Karpas-422 (cell line): ENCODE data around the gene SRBD1. TPM values are rescaled to one million over a fixed set of nuclear protein-coding genes. Genes with fewer than 3 reads are reported as not detected.

Experiments used
- DNase-seq: peaks from one replicate; pipeline ENCODE4 v3.0.0-alpha.2; 2015
- H2AFZ ChIP-seq: fragments of 200-600 bp; sonication (generic); 2 replicates; pipeline ENCODE4 v1.6.1; 2014; ENCODE audit warnings: antibody characterized with exemption, low read length, mixed read lengths
- H3K27ac ChIP-seq: fragments of 200-600 bp; sonication (generic); 2 replicates; pipeline ENCODE4 v1.5.1; 2014; ENCODE audit warnings: mild to moderate bottlenecking, low read length, moderate library complexity
- H3K27me3 ChIP-seq: fragments of 200-600 bp; sonication (generic); 2 replicates; pipeline ENCODE4 v1.6.1; 2014; ENCODE audit warnings: low read length, mixed read lengths
- H3K36me3 ChIP-seq: fragments of 200-600 bp; sonication (generic); 2 replicates; pipeline ENCODE4 v1.6.1; 2014; ENCODE audit warnings: low read length, mixed read lengths; ENCODE audit not compliant: insufficient read depth
- H3K4me1 ChIP-seq: fragments of 200-600 bp; sonication (generic); 2 replicates; pipeline ENCODE4 v1.6.1; 2014; ENCODE audit warnings: mild to moderate bottlenecking, low read length, mixed read lengths
- H3K4me2 ChIP-seq: fragments of 200-600 bp; sonication (generic); 2 replicates; pipeline ENCODE4 v1.6.1; 2014; ENCODE audit warnings: low read length, low read depth, mild to moderate bottlenecking; ENCODE audit not compliant: poor library complexity, severe bottlenecking
- H3K4me3 ChIP-seq: fragments of 200-600 bp; sonication (generic); 2 replicates; pipeline ENCODE4 v1.5.1; 2014; ENCODE audit warnings: mild to moderate bottlenecking, antibody characterized with exemption, low read length, mixed read lengths
- H3K79me2 ChIP-seq: fragments of 200-600 bp; sonication (generic); 2 replicates; pipeline ENCODE4 v1.6.1; 2014; ENCODE audit warnings: mild to moderate bottlenecking, low read length, mixed read lengths
- H3K9ac ChIP-seq: fragments of 200-600 bp; sonication (generic); 2 replicates; pipeline ENCODE4 v1.6.0; 2014; ENCODE audit warnings: low read length
- H3K9me2 ChIP-seq: fragments of 200-600 bp; sonication (generic), shearing (Covaris generic); replicated peaks from 2 replicates; pipeline ENCODE4 v1.6.0; 2014; ENCODE audit warnings: mild to moderate bottlenecking, low read length, moderate library complexity; ENCODE audit not compliant: insufficient read depth
- H3K9me3 ChIP-seq: fragments of 300-700, 200-600 bp; sonication (generic); 2 replicates; pipeline ENCODE4 v1.6.1; 2014; ENCODE audit warnings: low read length, mixed read lengths
- H4K20me1 ChIP-seq: fragments of 200-600 bp; sonication (generic); 2 replicates; pipeline ENCODE4 v1.6.1; 2014; ENCODE audit warnings: mild to moderate bottlenecking, antibody characterized with exemption, low read length, low read depth; ENCODE audit not compliant: insufficient read depth
- total RNA-seq: library from RNA; depleted of rRNA; stranded (reverse); fragments of >200 nt; shearing (Covaris generic); gene quantifications from 2 replicates; pipeline ENCODE4 v1.2.3, GENCODE V29; 2014; ENCODE audit warnings: low replicate concordance

SRBD1 gene
- total RNA-seq, 1 experiment from 2014 or later: 29.7 TPM

GRCh38 chr2:45506756-45507155 is 104.3 kb downstream of the SRBD1 start:
- Histone ChIP-seq H3K27ac (no peak overlapping the region), H3K9me2 (no peaks in the 10 kb centered on the region), H4K20me1 (no peaks in the 10 kb centered on the region), H3K36me3 (no peaks in the 10 kb centered on the region), H3K4me1 (no peaks in the 10 kb centered on the region), H3K27me3 (no peaks in the 10 kb centered on the region), H3K9ac (no peak overlapping the region), H3K9me3 (no peaks in the 10 kb centered on the region), H3K4me2 (no peak overlapping the region), H3K4me3 (no peak overlapping the region), H3K79me2 (no peaks in the 10 kb centered on the region), H2AFZ (no peak overlapping the region)
- no peak for DNase-seq

DNA sequence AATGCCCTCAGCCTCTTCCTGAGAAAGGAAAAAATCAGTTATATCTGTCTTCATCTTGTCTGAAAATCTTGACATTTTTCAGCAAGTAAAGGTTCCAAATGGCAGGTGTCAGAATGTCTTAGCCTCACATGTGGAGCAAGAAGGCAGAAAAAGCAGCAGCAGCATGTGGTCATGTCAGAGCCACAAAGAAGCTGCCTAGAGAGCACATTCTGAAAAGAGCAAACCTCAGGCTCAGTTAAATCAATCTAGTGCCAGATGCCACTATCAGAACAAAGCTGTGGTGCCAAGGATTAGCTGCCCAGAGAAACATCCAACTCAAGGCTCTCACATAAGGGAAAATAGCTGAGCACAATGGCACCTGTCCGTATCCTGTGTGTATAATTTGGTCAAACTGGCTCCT is 105.9 kb downstream of the SRBD1 start:
- no peak overlapping the region for H2AFZ ChIP-seq
- no peaks in the 10 kb centered on the region for H3K79me2 ChIP-seq
- no peak overlapping the region for H3K27ac ChIP-seq
- no peaks in the 10 kb centered on the region for H3K9me2 ChIP-seq
- no peak overlapping the region for H3K4me3 ChIP-seq
- no peaks in the 10 kb centered on the region for H3K9me3 ChIP-seq
- no peak overlapping the region for H3K4me2 ChIP-seq
- H3K4me1 ChIP-seq: peaks cover 3% of the 10 kb centered on the region
- DNase-seq: no peak
- no peaks in the 10 kb centered on the region for H3K27me3 ChIP-seq
- H4K20me1 ChIP-seq: no peaks in the 10 kb centered on the region
- H3K36me3 ChIP-seq: no peaks in the 10 kb centered on the region
- H3K9ac ChIP-seq: no peak overlapping the region

DNA sequence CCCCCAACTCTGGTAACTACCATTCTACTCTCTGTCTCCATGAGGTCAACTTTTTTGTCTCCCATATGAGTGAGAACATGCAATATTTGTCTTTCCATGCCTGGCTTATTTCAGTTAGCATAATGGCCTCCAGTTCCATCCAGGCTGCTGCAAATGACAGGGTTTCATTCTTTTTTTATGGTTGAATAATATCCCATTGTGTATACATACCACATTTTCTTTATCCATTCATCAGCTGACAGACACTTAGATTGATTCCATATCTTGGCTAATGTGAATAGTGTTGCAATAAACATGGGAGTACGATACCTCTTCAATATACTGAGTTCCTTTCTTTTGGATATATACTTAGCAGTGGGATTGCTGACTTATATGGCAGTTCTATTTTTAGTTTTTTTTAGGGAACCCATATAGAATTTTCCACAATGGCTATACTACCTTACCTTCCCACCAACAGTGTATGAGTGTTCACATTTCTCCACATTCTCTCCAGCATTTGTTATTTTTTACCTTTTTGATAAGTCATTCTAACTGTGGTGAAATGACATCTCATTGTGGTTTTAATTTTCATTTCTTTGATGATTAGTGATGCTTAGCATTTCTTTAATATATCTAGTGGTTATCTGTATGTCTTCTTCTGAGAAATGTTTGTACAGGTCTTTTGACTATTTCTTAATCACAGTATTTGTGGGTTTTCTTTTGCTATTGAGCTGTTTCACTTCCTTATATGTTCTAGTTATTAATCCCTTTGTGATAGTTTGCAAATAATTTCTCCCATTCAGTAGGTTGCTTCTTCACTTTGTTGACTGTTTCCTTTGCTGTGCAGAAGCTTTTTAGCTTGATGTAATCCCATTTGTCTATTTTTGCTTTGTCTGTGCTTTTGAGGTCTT is 112.2 kb downstream of the SRBD1 start:
- peaks cover 42% of the 10 kb centered on the region for H3K4me1 ChIP-seq
- peak; percentile 64 for DNase-seq
- H3K9ac ChIP-seq: no peak overlapping the region

DNA sequence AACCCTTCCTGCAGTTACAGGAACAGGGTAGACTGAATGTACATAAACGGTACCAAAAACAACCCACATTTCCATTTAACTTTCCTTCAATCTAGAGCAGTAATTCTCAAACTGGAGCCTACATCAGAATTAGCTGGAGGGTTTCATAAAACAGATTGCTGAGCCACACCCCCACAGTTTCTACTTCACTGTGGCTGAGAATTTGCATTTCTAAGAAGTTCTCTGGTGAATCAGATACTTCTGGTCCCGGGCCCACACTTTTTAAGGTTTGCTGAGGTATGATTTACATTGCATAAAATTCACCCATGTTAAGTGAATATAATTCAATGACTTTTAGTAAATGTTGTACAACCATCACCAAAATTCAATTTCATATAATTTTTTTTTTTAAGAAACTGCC is 113.7 kb downstream of the SRBD1 start:
- H4K20me1 ChIP-seq: no peaks in the 10 kb centered on the region
- H3K79me2 ChIP-seq: no peaks in the 10 kb centered on the region
- no peak overlapping the region for H2AFZ ChIP-seq
- H3K9ac ChIP-seq: no peak overlapping the region
- H3K9me2 ChIP-seq: no peaks in the 10 kb centered on the region
- peak overlapping the region; percentile 2 for H3K4me2 ChIP-seq
- H3K27ac ChIP-seq: peak overlapping the region; percentile 27; the same call in 1 of the 2 replicates
- no peak overlapping the region for H3K4me3 ChIP-seq
- peaks cover 53% of the 10 kb centered on the region for H3K4me1 ChIP-seq
- H3K36me3 ChIP-seq: no peaks in the 10 kb centered on the region
- no peaks in the 10 kb centered on the region for H3K9me3 ChIP-seq
- peak; percentile 63 for DNase-seq
- H3K27me3 ChIP-seq: no peaks in the 10 kb centered on the region

More for the DNA sequence above, 112.2 kb downstream of the SRBD1 start:
- Histone ChIP-seq H2AFZ (no peak overlapping the region), H3K36me3 (no peaks in the 10 kb centered on the region), H3K4me3 (0 out of 2 replicates have a peak overlapping the region, but pooled peaks have one; percentile 5), H3K79me2 (no peaks in the 10 kb centered on the region), H3K4me2 (peak overlapping the region; percentile 54), H3K9me3 (no peaks in the 10 kb centered on the region), H4K20me1 (no peaks in the 10 kb centered on the region), H3K27ac (peak overlapping the region; percentile 34; the same call in 1 of the 2 replicates), H3K27me3 (no peaks in the 10 kb centered on the region), H3K9me2 (no peaks in the 10 kb centered on the region)

GRCh38 chr2:45496869-45497268 is 114.2 kb downstream of the SRBD1 start:
- Histone ChIP-seq H3K4me2 (no peak overlapping the region), H3K79me2 (no peaks in the 10 kb centered on the region), H3K9me2 (no peaks in the 10 kb centered on the region), H3K9ac (no peak overlapping the region), H2AFZ (no peak overlapping the region), H3K27me3 (no peaks in the 10 kb centered on the region), H3K27ac (peak overlapping the region; percentile 27), H3K4me3 (no peak overlapping the region), H3K36me3 (no peaks in the 10 kb centered on the region), H3K4me1 (peaks cover 53% of the 10 kb centered on the region), H3K9me3 (no peaks in the 10 kb centered on the region), H4K20me1 (no peaks in the 10 kb centered on the region)
- no peak for DNase-seq

DNA sequence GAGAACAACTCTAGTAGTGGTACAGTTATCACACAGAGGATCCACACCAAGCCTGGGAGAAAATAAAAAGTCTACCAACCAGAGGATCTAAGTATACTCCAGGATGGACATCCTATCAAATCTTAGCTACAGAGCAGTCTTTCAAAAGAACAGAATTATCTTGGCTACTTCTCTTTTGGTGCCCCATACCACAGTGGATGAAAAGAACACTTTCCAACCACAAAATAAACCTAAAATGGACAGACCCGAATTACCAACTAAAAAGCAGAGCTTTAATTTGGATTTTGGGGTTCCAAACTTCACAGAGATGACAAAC is 116.1 kb downstream of the SRBD1 start:
- no peak overlapping the region for H3K27ac ChIP-seq
- no peaks in the 10 kb centered on the region for H3K9me2 ChIP-seq
- DNase-seq: no peak
- H3K4me1 ChIP-seq: peaks cover 48% of the 10 kb centered on the region
- H3K36me3 ChIP-seq: no peaks in the 10 kb centered on the region
- H3K9me3 ChIP-seq: no peaks in the 10 kb centered on the region
- no peak overlapping the region for H2AFZ ChIP-seq
- no peak overlapping the region for H3K9ac ChIP-seq
- H4K20me1 ChIP-seq: no peaks in the 10 kb centered on the region
- no peak overlapping the region for H3K4me3 ChIP-seq
- H3K79me2 ChIP-seq: no peaks in the 10 kb centered on the region
- H3K4me2 ChIP-seq: no peak overlapping the region
- H3K27me3 ChIP-seq: no peaks in the 10 kb centered on the region

GRCh38 chr2:45494275-45494977 is 116.6 kb downstream of the SRBD1 start:
- Histone ChIP-seq H4K20me1 (no peaks in the 10 kb centered on the region), H3K4me3 (no peak overlapping the region), H2AFZ (no peak overlapping the region), H3K79me2 (no peaks in the 10 kb centered on the region), H3K4me1 (peaks cover 43% of the 10 kb centered on the region), H3K36me3 (no peaks in the 10 kb centered on the region), H3K9me3 (no peaks in the 10 kb centered on the region), H3K27me3 (no peaks in the 10 kb centered on the region), H3K9me2 (no peaks in the 10 kb centered on the region), H3K27ac (peak overlapping the region; percentile 22), H3K9ac (no peak overlapping the region), H3K4me2 (peak overlapping the region; percentile 5)
- peak; percentile 86 for DNase-seq

- H3K9ac ChIP-seq: no peak overlapping the region
These were observed 126.1 kb downstream of the SRBD1 start for GRCh38 chr2:45484965-45485364.

More at GRCh38 chr2:45484965-45485364, 126.1 kb downstream of the SRBD1 start:
- Histone ChIP-seq H4K20me1 (no peaks in the 10 kb centered on the region), H3K36me3 (no peaks in the 10 kb centered on the region), H3K4me3 (no peak overlapping the region), H3K4me1 (no peaks in the 10 kb centered on the region), H3K4me2 (no peak overlapping the region), H3K27ac (no peak overlapping the region), H3K9me3 (no peaks in the 10 kb centered on the region), H2AFZ (no peak overlapping the region), H3K9me2 (no peaks in the 10 kb centered on the region), H3K27me3 (no peaks in the 10 kb centered on the region), H3K79me2 (no peaks in the 10 kb centered on the region)
- DNase-seq: no peak
